Cerebellar nuclear complex (tissue), 1 donor: ENCODE measurements around the gene PLAC8L1.
"Not testable (repeated sequence)": the region's sequence is repeated elsewhere in the genome, so short reads cannot be mapped to it uniquely, and the experiment has no call there.

ENCODE experiments used
- DNase-seq, 2 experiments: peaks; one replicate each; lab custom pipeline; 2025; lab: John Stamatoyannopoulos, UW

Gene PLAC8L1

DNA sequence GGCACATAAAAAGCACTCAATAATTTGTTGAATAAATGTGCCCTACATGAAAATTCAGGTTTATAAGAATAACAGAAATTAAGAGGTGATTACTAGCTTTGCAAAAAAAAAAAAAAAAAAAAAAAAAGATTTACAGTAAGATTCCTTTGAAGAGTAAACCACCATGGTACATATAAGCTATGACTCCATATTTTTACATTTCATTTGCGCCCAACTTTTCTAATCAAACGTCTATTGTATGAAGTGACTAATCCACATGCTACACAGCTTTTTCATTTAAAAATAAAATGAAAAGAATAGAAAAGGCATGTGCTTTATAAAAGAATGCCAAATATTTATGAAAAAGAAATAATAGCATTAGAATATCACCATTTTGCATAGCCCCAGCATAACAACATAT, at the start of gene PLAC8L1:
Gene PLAC8L1 (minus strand): TSS at position 101 of the 400 bp plus-strand sequence. CDS start 1,266 bp downstream, outside the sequence.
- no peak for DNase-seq

- DNase-seq, result no peak
These were observed 46.6 kb upstream of the PLAC8L1 start for GRCh38 chr5:146151970-146152369.

GRCh38 chr5:146137967-146138403, 32.6 kb upstream of the PLAC8L1 start:
- DNase-seq, result no peak

DNA sequence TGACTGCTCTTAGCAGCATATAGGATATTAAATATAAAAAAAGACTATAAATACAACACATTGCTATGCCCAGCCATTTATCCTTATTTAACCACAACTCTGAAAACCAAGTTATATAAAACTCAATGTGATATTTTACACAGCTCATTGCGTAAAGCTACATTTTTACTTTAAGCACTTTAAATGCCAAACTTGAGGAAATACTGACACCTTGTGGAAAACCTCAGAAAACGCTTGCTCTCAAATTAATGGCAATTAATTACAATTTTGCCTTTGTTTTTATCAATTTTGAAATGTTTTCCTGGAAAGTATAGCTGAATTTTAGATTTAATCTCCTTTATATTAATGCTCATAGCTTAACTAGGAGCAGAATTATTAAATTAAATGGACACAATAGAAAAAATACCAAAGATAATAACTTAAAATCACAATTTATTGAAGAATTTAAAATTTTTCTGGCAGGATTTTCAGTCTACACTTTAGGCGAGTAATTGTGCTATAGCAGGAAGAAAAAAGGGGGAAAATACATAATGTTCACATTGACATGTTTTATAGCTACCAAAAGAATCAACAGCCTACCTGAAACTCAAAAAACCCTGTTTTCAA, 25.2 kb upstream of the PLAC8L1 start:
- no peak for DNase-seq

DNA sequence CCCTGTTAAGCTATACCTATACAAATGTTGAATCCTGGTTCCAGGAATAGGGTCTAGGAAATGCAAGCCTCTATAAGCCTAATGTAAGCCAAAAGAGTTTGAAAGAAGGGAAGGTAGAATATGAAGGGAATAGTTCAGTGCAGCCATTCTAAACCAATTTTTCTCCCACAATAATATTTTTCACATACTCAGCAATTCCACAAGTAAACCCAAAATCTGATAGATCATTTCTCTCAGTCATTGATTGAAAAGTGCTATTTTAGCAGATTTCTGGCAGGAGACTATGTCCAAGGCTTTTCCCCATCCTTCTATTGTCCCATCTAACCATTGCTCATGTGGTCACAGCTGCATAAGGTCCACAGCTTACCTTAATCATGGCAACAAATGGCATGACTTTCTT, 20.7 kb upstream of the PLAC8L1 start:
- no peak for DNase-seq

- DNase-seq, result no peak
These were observed 19.2 kb upstream of the PLAC8L1 start for GRCh38 chr5:146124580-146124979.

DNA sequence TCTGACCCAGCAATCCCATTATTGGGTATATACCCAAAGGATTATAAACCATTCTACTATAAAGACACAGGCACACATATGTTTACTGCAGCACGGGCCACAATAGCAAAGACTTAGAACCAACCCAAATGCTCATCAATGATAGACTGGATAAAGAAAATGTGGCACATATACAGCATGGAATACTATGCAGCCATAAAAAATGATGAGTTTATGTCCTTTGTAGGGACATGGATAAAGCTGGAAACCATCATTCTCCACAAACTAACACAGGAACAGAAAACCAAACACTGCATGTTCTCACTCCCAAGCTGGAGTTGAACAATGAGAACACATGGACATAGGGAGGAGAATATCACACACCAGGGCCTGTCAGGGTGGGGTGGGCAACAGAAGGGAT, 16.1 kb upstream of the PLAC8L1 start:
- DNase-seq, result not testable (repeated sequence)

DNA sequence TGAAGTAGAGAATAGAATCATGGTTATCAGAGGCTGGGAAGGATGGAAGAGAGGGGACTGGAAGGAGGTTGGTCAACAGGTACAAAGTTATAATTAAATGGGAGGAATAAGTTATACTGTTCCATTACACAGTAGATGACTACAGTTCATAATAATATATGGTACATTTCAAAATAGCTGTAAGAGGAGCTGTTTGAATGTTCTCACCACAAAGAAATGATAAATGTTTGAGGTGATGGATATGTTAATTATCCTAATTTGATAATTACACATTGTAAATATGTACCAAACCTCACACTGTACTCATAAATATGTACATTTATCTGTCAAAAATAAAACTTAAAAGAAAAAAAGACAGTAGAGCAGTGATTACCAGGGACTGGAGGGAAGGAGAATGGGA, 12.9 kb upstream of the PLAC8L1 start:
- DNase-seq, result no peak

GRCh38 chr5:146117216-146117615, 11.8 kb upstream of the PLAC8L1 start:
- not testable (repeated sequence) for DNase-seq

- no peak for DNase-seq
These were observed 11.0 kb upstream of the PLAC8L1 start for GRCh38 chr5:146116361-146116760.

GRCh38 chr5:146112476-146112875, 7.1 kb upstream of the PLAC8L1 start:
- no peak for DNase-seq

DNA sequence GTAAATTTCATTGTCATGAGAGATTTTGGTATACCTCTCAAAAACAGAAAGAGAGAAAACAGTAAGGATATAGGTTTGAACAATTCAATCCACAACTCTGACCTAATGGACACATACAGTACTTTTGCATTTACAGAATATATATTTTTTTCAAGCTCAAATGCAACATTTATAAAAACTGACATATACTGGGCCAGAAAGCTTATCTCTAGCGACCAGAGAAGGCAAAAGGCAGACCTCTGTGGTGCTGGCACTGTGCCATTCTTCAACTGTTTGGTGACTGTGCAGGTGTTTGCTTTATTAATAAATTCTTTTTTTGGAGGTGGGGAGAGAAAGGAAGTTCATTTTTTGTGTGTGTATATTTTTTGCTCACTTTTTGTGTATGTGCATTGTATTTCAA, 6.0 kb upstream of the PLAC8L1 start:
- DNase-seq, result no peak

GRCh38 chr5:146109379-146109778, 4.0 kb upstream of the PLAC8L1 start:
- DNase-seq, result no peak

- DNase-seq, result not testable (repeated sequence)
These were observed 3.5 kb upstream of the PLAC8L1 start for GRCh38 chr5:146108870-146109269.

GRCh38 chr5:146107901-146108300, 2.5 kb upstream of the PLAC8L1 start:
- DNase-seq, result no peak

DNA sequence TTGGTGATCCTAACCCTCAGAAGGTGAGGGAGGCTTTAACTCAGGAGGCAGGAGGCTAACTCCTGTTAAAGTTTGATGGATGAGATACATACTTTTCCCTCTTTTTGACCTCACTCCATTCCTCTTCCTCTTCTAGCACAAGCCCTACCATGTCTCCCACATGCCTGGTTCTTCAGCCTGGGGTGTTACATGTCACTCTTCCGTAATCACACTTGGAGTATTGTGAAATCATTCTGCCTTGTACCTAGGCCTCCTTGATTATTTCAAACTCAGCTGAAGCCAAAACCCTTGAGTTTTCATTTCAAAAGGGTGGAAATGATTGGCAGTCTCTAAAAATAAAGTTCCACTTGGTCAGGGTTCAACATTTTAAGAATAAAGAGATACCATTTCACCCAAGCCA, 1.8 kb downstream of the PLAC8L1 start:
- DNase-seq, result no peak

DNA sequence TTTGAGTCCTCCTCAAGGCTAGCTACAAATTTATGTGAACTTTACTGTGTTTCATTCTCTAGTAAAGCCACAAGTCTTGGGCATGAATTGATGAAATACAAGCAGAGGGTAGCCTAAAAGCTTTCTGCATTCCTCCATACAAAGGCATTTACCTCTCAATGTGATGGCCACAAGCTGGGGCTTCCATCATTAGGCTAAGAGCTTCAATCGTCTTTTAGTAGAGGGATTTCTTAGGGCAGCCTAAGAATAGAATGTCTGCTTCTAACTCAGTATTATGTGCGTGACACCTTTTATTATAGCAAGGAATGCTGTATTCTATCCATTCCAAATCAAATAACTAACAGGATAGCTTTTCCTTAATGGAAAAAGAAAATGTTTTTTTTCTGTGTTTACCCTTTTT, 3.7 kb downstream of the PLAC8L1 start:
- DNase-seq, result no peak

DNA sequence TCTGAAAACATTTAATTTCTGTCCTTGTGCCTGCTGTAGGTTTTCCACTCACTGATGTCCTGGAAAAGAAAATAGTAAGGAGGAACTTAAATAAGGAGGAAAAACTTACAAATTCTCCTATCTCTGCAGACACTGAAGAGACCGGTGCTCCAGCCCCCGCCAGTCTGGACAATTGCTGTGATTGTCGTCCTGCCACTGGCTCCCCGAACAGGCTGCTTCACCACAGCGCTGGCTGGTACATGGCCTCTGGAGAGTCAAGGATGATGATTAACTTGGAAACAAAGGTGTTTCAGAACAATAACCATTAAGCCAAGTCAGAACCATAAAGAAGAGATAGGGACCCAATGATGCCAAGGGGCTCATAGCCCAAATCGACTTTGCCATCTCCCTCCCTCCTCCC, 7.3 kb downstream of the PLAC8L1 start:
- DNase-seq, result no peak

DNA sequence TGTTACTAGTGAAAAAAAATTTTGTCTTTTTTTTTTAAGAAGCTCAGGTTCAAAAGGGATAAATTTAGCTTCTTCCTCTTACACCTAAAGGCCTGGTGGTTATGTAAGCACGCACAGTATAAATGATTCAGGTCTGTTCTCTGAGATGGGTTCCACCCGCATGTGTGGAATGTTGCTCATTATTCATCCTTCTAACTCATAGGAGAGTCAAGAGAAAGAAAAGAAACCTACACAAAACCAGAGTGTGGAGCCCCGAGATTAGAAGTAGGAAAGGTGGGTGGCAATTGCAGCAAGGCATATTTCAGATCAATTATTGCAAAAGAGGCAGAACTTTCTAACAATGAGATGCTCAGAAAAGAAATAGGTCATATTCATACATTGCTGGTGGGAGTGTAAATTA, 13.5 kb downstream of the PLAC8L1 start:
- DNase-seq, result no peak

- no peak for DNase-seq
These were observed 16.1 kb downstream of the PLAC8L1 start for GRCh38 chr5:146089287-146089686.

DNA sequence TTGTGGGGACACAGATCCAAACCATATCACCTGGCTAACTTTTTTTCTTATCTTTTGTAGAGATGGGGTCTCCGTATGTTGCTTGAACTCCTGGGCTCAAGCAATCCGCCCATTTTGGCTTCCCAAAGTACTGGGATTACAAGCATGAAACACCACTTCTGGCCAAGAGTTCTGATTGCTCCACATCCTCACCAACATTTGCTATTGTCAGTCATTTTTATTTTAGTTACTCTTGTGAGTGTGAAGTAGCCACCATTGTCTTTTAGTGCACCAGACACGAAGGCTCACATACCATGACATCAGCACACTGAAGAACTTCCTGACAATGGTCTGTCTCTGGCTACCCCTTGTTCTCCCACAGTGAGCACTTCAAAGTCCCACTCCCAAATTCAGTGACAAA, 17.3 kb downstream of the PLAC8L1 start:
- DNase-seq, result no peak

GRCh38 chr5:146084376-146084775, 21.0 kb downstream of the PLAC8L1 start:
- no peak for DNase-seq

DNA sequence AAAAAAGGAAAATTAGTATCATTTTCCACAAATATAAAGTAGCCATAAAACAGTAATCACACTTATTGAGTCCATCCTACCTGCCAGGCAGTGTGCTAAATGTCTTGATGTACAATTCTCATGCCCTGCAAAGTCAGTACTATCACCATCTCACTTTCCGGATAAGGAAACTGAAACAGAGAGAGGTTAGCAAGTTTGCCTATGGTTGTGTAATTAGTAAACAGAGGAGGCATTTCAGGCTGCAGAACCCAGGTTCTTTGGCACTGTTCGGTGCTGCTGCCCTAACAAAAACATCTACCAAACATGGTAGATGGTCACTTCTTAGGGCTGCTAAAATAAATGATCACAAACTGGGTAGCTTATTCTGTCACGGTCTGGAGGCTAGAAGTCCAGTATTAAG, 22.6 kb downstream of the PLAC8L1 start:
- DNase-seq, result no peak

GRCh38 chr5:146081556-146081955, 23.8 kb downstream of the PLAC8L1 start:
- no peak for DNase-seq
